ENCODE measurements around the gene MRRF.

Gene MRRF

DNA sequence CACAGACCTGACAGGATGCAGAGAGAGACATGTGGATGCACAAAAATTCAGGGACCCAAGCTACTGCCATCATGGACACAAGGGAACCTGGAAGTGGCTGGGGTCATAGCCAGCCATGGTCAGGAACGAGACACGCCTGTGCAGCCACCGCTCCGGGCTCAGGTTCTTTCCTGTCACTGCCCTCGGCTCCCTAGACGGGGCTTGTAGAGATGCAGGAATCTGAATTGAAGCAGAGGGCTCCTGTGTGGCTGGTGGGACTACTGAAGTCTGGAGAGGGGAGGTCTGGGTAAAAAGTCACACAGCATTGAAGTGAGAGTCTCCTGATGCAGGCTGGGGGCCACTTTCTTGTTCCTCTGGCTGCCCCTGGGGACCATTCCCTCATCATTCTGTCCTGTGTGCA lies 73.9 kb downstream of the MRRF start:
- Histone ChIP-seq H3K4me3 (ENCODE audit: insufficient read length, low read depth) (no peak overlapping the region), H3K36me3 (ENCODE audit: insufficient read depth, insufficient read length, low read length) (no peaks in the 10 kb centered on the region), H3K9me3 (ENCODE audit: insufficient read depth, low read length) (no peaks in the 10 kb centered on the region), H3K9ac (ENCODE audit: insufficient read length, low read depth) (no peak overlapping the region), H3K4me1 (ENCODE audit: insufficient read depth, insufficient read length) (peaks cover 26% of the 10 kb centered on the region), H3K27me3 (ENCODE audit: insufficient read depth, insufficient read length) (no peaks in the 10 kb centered on the region)
- DNase-seq (ENCODE audit: low read depth, low spot score), result no peak
- TF ChIP-seq ZNF274 (IDR thresholded peaks at IDR 0.05; ENCODE audit: low read depth, low read length) (no peak), SUZ12 (IDR thresholded peaks at IDR 0.05; ENCODE audit: extremely low read depth, insufficient read depth, insufficient read length) (no peak), YY1 (IDR thresholded peaks at IDR 0.05; ENCODE audit: insufficient read depth, insufficient read length) (no peak)

DNA sequence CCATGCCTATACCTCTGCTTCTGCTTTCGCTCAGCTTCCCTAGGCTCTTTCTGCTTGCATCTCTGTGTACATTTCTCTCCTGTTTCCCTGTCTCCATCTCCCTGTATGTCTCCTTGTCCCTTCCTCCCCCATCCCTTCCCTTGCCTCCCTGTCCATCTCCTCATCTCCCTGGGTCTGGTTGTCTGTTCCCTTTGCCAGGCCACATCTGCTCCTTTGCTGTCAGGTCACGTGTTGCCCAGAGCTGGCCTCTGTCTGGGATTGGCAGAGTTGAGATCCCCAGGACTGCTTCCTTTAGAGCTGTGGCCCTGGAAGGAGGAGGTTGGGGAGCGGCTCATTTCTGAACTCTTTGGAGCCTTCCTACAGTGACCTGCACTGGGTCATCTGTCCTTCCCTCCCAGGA lies 74.3 kb downstream of the MRRF start:
- H3K36me3 ChIP-seq (ENCODE audit: insufficient read depth, insufficient read length, low read length), result no peaks in the 10 kb centered on the region

DNA sequence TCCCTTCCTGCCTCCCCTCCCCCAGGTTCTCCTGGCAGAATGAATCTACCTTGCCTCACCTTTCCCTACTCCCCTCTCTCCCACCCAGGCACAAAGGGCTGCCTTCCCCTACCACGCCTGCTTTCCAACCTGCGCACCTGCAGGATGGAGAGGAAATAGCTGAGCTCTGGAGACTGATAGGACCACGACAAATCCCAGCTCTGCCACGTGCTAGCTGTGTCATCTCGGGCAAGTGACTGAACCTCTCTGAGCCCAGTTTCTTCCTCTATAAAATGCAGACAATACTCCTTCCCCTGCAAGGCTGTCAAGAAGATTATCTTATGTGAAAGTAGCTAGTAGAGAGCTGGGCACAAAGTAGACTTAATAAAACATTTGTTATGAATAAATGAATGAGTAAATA lies 74.9 kb downstream of the MRRF start:
- H3K27me3 ChIP-seq (ENCODE audit: insufficient read depth, insufficient read length), result no peaks in the 10 kb centered on the region
- H3K9ac ChIP-seq (ENCODE audit: insufficient read length, low read depth), result no peak overlapping the region
- H3K36me3 ChIP-seq (ENCODE audit: insufficient read depth, insufficient read length, low read length), result no peaks in the 10 kb centered on the region
- peaks cover 26% of the 10 kb centered on the region for H3K4me1 ChIP-seq (ENCODE audit: insufficient read depth, insufficient read length)
- H3K4me3 ChIP-seq (ENCODE audit: insufficient read length, low read depth), result no peak overlapping the region
- no peak for TF ChIP-seq ZNF274 (IDR thresholded peaks at IDR 0.05; ENCODE audit: low read depth, low read length)
- TF ChIP-seq SUZ12 (IDR thresholded peaks at IDR 0.05; ENCODE audit: extremely low read depth, insufficient read depth, insufficient read length), result no peak
- no peak for TF ChIP-seq YY1 (IDR thresholded peaks at IDR 0.05; ENCODE audit: insufficient read depth, insufficient read length)
- DNase-seq (ENCODE audit: low read depth, low spot score), result no peak
- no peaks in the 10 kb centered on the region for H3K9me3 ChIP-seq (ENCODE audit: insufficient read depth, low read length)

More for the DNA sequence above, 74.3 kb downstream of the MRRF start:
- no peak for DNase-seq (ENCODE audit: low read depth, low spot score)
- Histone ChIP-seq H3K4me1 (ENCODE audit: insufficient read depth, insufficient read length) (peaks cover 26% of the 10 kb centered on the region), H3K27me3 (ENCODE audit: insufficient read depth, insufficient read length) (no peaks in the 10 kb centered on the region), H3K9me3 (ENCODE audit: insufficient read depth, low read length) (no peaks in the 10 kb centered on the region), H3K4me3 (ENCODE audit: insufficient read length, low read depth) (no peak overlapping the region), H3K9ac (ENCODE audit: insufficient read length, low read depth) (no peak overlapping the region)
- TF ChIP-seq YY1 (IDR thresholded peaks at IDR 0.05; ENCODE audit: insufficient read depth, insufficient read length) (no peak), ZNF274 (IDR thresholded peaks at IDR 0.05; ENCODE audit: low read depth, low read length) (no peak), SUZ12 (IDR thresholded peaks at IDR 0.05; ENCODE audit: extremely low read depth, insufficient read depth, insufficient read length) (no peak)

DNA sequence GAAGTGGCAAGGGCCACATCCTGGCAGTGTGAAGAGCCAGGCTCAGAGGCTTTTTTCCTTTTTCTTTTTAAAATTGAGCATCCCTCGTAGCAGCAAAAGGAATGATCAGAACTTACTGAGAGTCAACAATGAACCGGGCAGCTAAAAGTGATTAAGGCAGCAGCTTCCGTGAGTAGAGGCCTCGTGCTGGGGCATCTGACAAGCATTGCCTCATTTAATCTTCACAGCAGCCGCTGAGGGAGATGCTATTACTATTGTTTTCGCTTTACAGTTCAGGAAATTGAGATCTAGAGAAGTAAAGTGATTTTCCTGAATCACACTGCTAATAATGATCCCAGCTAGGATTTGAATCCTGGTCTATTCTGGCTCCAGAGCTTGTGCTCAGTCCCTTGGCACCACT lies 75.5 kb downstream of the MRRF start:
- Histone ChIP-seq H3K9ac (ENCODE audit: insufficient read length, low read depth) (no peak overlapping the region), H3K27me3 (ENCODE audit: insufficient read depth, insufficient read length) (peaks cover 3% of the 10 kb centered on the region), H3K9me3 (ENCODE audit: insufficient read depth, low read length) (no peaks in the 10 kb centered on the region), H3K4me1 (ENCODE audit: insufficient read depth, insufficient read length) (peaks cover 26% of the 10 kb centered on the region), H3K4me3 (ENCODE audit: insufficient read length, low read depth) (no peak overlapping the region), H3K36me3 (ENCODE audit: insufficient read depth, insufficient read length, low read length) (no peaks in the 10 kb centered on the region)
- no peak for DNase-seq (ENCODE audit: low read depth, low spot score)
- TF ChIP-seq YY1 (IDR thresholded peaks at IDR 0.05; ENCODE audit: insufficient read depth, insufficient read length) (no peak), SUZ12 (IDR thresholded peaks at IDR 0.05; ENCODE audit: extremely low read depth, insufficient read depth, insufficient read length) (no peak), ZNF274 (IDR thresholded peaks at IDR 0.05; ENCODE audit: low read depth, low read length) (no peak)

DNA sequence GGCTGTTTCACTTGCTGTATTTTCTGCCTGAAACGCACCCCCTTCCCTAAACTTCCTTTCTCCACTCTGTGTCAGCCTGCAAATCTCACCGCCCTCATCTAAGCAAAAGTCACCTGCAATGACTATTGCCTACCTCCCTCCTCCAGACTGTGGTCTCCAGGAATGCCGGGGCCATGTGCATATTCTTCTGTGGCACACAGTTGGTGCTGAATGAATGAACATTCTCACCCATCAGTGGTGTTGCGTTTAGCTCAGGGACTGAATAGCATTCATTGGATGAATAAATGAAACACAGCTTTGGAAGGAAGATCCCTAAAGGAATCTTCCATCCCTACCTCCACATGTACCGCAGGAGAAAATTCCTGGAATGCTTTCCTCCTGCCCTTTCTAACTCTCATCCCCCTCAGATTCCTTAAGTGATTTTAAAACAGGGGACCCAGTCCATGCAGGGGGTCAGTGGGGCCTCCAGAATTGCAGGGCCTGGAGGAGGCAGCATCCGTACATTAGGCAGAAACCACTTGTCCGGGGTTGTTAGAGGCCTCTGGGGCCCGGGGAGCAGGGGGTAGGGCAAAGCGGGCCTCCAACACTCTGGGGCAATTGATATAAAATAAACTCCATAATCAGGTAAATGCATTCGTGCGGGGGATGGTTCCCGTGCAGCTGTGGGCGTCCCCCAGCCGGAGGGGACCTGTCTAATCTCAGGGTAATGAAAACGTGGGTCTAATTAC lies 77.8 kb downstream of the MRRF start:
- no peak overlapping the region for H3K9ac ChIP-seq (ENCODE audit: insufficient read length, low read depth)
- no peaks in the 10 kb centered on the region for H3K9me3 ChIP-seq (ENCODE audit: insufficient read depth, low read length)
- TF ChIP-seq SUZ12 (IDR thresholded peaks at IDR 0.05; ENCODE audit: extremely low read depth, insufficient read depth, insufficient read length), result no peak
- no peak for TF ChIP-seq ZNF274 (IDR thresholded peaks at IDR 0.05; ENCODE audit: low read depth, low read length)
- TF ChIP-seq YY1 (IDR thresholded peaks at IDR 0.05; ENCODE audit: insufficient read depth, insufficient read length), result no peak
- H3K27me3 ChIP-seq (ENCODE audit: insufficient read depth, insufficient read length), result peaks cover 26% of the 10 kb centered on the region
- peaks cover 14% of the 10 kb centered on the region for H3K4me1 ChIP-seq (ENCODE audit: insufficient read depth, insufficient read length)
- H3K4me3 ChIP-seq (ENCODE audit: insufficient read length, low read depth), result no peak overlapping the region
- DNase-seq (ENCODE audit: low read depth, low spot score), result peak; percentile 49
- no peaks in the 10 kb centered on the region for H3K36me3 ChIP-seq (ENCODE audit: insufficient read depth, insufficient read length, low read length)

DNA sequence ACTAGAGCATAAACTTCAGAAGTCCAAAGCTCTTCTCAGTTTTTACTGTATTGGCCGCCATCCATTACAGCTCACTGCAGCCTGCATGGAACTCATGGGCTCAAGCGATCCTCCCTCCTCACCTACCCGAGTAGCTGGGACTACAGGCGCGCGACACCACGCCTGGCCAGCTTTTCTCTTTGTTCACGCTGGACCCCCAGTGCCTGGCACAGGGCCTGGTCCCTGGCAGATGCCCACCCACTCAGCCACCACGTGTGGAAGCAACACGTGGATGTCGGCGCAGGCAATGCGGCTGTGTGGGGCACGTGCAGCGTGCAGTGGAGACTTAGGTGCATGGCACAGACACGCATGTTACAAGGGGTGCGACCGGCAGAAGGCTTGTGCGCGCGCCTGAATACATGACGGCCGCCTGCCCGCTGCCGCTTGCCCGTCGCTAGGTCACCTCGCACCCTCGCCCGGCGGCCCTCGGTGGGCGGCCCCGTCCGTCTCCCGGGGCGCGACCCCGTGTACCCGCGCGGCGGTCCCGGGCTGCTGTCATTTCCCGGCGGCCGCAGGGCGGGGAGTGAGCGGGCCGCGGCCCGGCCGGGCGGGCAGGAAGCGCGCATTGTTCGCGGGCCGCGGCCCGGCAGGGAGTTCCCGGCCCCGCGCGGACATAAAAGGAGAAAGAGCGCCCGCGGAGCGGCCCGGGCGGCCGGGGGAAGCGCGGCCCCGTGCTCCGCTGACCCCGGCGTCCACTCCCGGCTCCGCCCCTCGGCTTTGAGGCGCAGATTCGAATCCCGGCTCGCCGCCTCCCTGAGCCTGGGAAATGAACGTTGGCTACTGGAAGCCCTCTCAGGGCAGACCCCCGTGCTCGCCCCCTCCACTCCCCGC lies 82.0 kb downstream of the MRRF start:
- Histone ChIP-seq H3K27me3 (ENCODE audit: insufficient read depth, insufficient read length) (peaks cover 56% of the 10 kb centered on the region), H3K9ac (ENCODE audit: insufficient read length, low read depth) (peak overlapping the region; percentile 88), H3K4me1 (ENCODE audit: insufficient read depth, insufficient read length) (peaks cover 4% of the 10 kb centered on the region), H3K36me3 (ENCODE audit: insufficient read depth, insufficient read length, low read length) (no peaks in the 10 kb centered on the region), H3K9me3 (ENCODE audit: insufficient read depth, low read length) (no peaks in the 10 kb centered on the region), H3K4me3 (ENCODE audit: insufficient read length, low read depth) (peak overlapping the region; percentile 67)
- no peak for DNase-seq (ENCODE audit: low read depth, low spot score)
- TF ChIP-seq YY1 (IDR thresholded peaks at IDR 0.05; ENCODE audit: insufficient read depth, insufficient read length) (no peak), ZNF274 (IDR thresholded peaks at IDR 0.05; ENCODE audit: low read depth, low read length) (no peak), SUZ12 (IDR thresholded peaks at IDR 0.05; ENCODE audit: extremely low read depth, insufficient read depth, insufficient read length) (no peak)
